Coronary artery (tissue), 2 donors: ENCODE measurements around the gene RTF1.

ENCODE experiments used
- DNase-seq: peaks from one replicate; pipeline ENCODE4 v3.0.0-alpha.2; 2017; ENCODE audit warnings: low spot score
- H3K27ac ChIP-seq, 2 donors: fragments of 200-600 bp; sonication (generic); one replicate each; pipeline ENCODE4 v1.5.1; 2016 to 2019
- H3K4me3 ChIP-seq: fragments of 200-600 bp; sonication (generic); 2 replicates; pipeline ENCODE4 v1.5.1; 2016; ENCODE audit warnings: mild to moderate bottlenecking, moderate library complexity
- TF ChIP-seq, protein P1 (sequence below): fragments of 200-600 bp; sonication (generic); IDR thresholded peaks from one replicate; pipeline ENCODE4 v1.5.1; 2019; ENCODE audit warnings: antibody characterized with exemption

RTF1 gene

DNA sequence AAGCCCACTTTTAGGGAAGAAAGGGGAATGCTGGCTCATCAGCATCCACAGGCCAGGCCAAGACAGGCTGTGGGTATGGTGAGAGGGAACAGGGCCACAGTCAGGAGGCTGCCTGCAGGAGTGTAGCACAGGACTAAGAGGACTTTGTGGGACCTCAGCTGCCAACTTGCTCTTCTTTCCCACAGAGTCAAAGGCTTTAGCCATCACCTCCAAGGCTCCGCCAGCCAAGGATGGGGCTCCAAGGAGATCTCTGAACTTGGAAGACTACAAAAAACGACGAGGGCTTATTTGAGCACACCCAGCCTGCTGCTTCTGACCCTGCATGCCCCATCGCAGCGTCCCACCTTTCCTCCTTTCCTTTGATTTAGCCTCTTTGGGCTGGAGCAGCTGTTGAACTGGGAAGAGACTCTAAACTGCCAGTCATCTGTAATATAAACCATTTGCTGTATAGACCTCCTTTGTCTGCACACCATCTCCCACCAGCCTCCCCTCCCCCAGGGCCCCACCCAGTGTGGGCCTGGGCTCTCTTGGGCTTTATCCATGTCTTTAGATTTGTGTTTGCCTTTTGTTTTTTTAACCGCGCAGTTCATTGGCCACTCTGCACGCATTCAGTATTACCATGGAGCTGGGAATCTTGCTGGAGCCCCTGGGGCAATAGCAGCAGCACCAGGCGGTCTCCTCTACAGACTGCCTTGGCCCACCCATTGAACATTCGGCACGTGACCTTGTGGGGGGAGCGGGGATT lies 63.7 kb downstream of the RTF1 start:
- DNase-seq, result no peak
- TF ChIP-seq, protein P1, sequence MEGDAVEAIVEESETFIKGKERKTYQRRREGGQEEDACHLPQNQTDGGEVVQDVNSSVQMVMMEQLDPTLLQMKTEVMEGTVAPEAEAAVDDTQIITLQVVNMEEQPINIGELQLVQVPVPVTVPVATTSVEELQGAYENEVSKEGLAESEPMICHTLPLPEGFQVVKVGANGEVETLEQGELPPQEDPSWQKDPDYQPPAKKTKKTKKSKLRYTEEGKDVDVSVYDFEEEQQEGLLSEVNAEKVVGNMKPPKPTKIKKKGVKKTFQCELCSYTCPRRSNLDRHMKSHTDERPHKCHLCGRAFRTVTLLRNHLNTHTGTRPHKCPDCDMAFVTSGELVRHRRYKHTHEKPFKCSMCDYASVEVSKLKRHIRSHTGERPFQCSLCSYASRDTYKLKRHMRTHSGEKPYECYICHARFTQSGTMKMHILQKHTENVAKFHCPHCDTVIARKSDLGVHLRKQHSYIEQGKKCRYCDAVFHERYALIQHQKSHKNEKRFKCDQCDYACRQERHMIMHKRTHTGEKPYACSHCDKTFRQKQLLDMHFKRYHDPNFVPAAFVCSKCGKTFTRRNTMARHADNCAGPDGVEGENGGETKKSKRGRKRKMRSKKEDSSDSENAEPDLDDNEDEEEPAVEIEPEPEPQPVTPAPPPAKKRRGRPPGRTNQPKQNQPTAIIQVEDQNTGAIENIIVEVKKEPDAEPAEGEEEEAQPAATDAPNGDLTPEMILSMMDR, result no peak
- no peak overlapping the region for H3K27ac ChIP-seq
- no peak overlapping the region for H3K4me3 ChIP-seq

DNA sequence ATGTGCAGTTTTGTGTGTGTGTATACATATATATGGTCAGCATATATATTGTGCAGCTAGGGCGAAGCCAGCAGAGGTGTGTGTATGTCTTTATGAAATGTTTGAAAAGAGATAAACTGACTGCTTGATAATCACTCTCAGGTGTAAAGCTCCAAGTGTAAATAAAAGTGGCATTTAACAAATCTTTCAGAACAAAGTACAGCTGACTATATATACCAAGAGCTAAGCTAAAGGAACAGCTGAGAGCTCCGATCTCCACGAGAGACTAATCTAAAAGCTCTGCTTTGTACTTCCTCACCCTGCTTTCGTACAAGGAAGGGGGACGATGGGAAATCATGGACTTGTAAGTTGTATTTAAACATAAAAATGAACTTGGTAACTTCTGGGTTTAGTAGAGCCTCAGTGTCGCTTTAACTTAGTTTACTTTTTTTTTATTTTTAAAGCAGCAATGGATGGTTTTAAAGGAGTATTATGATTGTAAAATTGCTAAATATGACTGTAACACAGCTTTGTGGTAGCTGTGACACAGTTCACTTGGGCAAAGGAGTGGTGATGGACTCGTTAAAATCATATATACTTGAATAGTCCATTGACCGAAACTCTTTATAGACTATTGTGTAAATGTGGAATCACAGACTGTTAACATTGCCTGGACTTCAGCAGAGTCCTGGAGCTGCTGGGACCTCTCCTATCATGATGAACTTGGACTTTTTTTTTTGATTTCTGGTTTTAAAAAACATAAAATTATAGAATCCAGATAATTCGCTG lies 65.4 kb downstream of the RTF1 start:
- no peak for DNase-seq
- no peak overlapping the region for H3K27ac ChIP-seq
- no peak overlapping the region for H3K4me3 ChIP-seq
- TF ChIP-seq, protein P1, result no peak

DNA sequence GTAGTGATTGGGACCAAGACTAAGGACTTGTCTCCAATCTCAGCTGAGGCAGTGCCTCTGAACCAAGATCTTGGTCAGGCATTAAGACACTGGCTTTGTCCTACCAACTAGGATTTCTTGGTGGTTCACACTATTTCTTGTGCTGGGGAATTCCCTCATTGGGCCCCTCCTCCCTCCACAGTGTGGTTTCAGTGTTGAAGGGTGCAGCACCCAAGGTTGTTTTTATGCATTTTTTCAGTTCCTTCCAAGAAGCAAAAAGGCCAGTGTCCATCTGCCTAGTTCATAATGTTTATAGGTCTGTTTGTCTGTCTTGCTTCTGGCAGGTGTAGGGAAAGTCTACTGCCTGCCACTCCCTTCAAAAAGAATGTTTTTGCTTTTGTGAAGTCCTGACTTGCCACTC lies 66.2 kb downstream of the RTF1 start:
- TF ChIP-seq, protein P1, result no peak
- DNase-seq, result no peak
- Histone ChIP-seq H3K4me3 (no peak overlapping the region), H3K27ac (no peak overlapping the region)

DNA sequence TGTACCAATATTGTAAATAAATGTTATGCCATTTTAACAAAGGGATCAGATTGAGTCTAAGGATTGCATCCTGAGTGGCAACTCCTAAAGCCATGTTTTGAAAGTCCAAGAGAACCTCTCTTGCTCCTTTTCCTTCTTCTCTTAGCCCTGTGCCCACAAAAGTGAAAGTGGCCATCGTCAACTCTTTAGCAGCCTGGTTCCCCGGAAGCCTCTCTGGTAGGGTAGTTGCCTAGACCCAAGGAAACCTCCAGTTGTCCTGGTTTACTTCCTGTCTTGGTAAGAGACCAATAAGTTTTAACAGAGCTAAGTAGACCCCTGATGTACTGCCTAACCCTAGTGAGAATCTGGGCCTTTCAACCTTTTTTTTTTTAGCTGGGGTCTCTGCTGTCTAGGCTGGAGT lies 66.6 kb downstream of the RTF1 start:
- Histone ChIP-seq H3K27ac (no peak overlapping the region), H3K4me3 (no peak overlapping the region)
- TF ChIP-seq, protein P1, result no peak
- DNase-seq, result no peak

DNA sequence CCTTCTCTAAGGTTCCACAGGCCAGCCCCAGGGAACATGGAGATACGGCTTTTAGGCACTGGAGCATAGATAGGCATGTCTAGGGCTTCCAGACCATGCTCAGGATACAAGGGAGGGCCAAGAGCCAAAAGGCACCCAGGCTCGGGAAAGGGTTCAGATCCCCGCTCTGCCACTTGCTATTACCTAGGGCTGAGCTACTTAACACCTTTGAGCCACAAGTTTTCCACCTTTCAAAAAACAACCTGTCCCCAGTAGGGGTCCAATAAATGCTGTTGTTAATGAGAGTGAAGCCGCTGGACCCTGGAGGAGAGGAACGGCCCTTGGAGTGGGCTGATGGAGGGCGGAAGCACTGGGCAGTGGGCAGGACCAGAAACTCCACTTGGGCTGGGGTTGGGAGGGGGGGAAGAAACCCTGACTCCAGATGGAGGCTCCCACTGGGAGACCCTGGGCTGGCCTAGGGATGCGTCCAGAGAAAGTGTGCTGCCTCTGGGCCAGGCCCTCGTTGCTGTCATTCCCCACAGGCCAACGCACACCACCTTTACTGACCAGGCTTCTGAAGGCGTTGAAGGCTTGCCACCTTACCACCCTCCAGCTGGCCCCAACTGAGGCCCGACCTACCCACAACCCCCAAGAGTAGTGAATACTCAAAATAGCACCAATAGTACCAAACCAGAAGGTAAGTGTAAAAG lies 68.2 kb downstream of the RTF1 start:
- no peak overlapping the region for H3K4me3 ChIP-seq
- TF ChIP-seq, protein P1, result no peak

DNA sequence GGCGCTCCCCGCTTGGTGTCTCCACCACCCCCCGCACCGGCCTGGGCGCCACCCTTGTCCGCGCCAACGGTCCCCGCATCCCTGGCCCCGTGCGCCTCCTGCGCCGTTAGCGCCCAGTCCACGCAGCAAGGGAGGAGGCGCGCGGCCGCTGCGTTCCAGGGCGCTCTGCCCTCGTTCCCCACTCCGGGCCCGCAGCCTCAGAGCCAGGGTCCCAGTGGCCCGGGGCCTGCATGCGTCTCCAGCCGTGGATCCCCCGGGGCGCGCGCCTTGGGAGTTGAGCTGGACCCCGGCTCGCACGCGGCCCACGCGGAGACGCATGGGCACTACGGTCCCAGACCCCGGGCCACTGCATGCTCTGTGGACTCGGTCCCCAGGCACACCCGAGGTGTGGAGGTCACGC lies 69.4 kb downstream of the RTF1 start:
- DNase-seq, result no peak
- no peak overlapping the region for H3K27ac ChIP-seq
- TF ChIP-seq, protein P1, result no peak
- no peak overlapping the region for H3K4me3 ChIP-seq

More for the DNA sequence above, 68.2 kb downstream of the RTF1 start:
- no peak for DNase-seq
- H3K27ac ChIP-seq, result no peak overlapping the region
